Adrenal gland (tissue), 12 donors: Measurements from ENCODE around the gene RPRM. TPM values are rescaled to one million over a fixed set of nuclear protein-coding genes. Genes with fewer than 3 reads are reported as not detected.
"Not testable (repeated sequence)": the region's sequence is repeated elsewhere in the genome, so short reads cannot be mapped to it uniquely, and the experiment has no call there.

Experiments used
- DNase-seq, 7 donors: peaks; one replicate each; pipeline ENCODE4 v3.0.0-alpha.2; 2019 to 2020
- H3K27ac ChIP-seq, 5 donors: fragments of 200-600 bp; sonication (generic) in 4 of 5; 1 replicate in 3 of 5; 2 replicates in 2 of 5; pipeline versions ENCODE4 v1.5.1 to v1.8.0; 2016 to 2020; ENCODE audit warnings: mild to moderate bottlenecking in 1 of 5
- H3K27me3 ChIP-seq: fragments of 200-600 bp; 2 replicates; pipeline ENCODE4 v1.8.0; 2021
- H3K36me3 ChIP-seq, 2 donors: fragments of 200-600 bp; replicated peaks in 1 of 2; 1 replicate in 1 of 2; 2 replicates in 1 of 2; pipeline versions ENCODE4 v1.5.1 to v1.8.0; 2018 to 2022
- H3K4me1 ChIP-seq, 2 donors: fragments of 200-600 bp; replicated peaks in 1 of 2; 1 replicate in 1 of 2; 2 replicates in 1 of 2; pipeline versions ENCODE4 v1.5.1 to v1.8.0; 2018 to 2021
- H3K4me3 ChIP-seq, 4 donors: fragments of 200-600 bp; sonication (generic) in 3 of 4; one replicate each; pipeline ENCODE4 v1.5.1; 2016 to 2018
- H3K9me3 ChIP-seq, 3 donors: fragments of 200-600 bp; sonication (generic) in 1 of 3; replicated peaks in 1 of 3; 1 replicate in 2 of 3; 2 replicates in 1 of 3; pipeline versions ENCODE4 v1.5.1 to v1.8.0; 2016 to 2021
- POLR2A ChIP-seq, 2 donors: fragments of 450-650 bp; IDR thresholded peaks; one replicate each; pipeline ENCODE4 v1.6.1; 2017; ENCODE audit warnings: antibody characterized with exemption in 2 of 2, mild to moderate bottlenecking in 2 of 2, moderate library complexity in 1 of 2
- WGBS, 4 donors: extraction: QIAGEN DNeasy Blood & Tissue Kit in 2 of 4; methylation state at CpG; one replicate each; pipeline versions ENCODE4 v1.1.5 to v1.1.7; 2013 to 2017; 5-methylcytosine and 5-hydroxymethylcytosine counted together
- intact Hi-C, 2 donors: fragments of 100-400 bp; cut with DNase I; formaldehyde crosslinking; loops; one replicate each; pipeline versions ENCODE4 v1.14.1 to v1.15.0; 2022 to 2023
- polyA plus RNA-seq, 3 donors: library from polyadenylated mRNA; stranded (reverse); fragments of 200-250 nt in 2 of 3; fragments of 350-450 nt in 1 of 3; fragmentation: Illumina TruSeq in 1 of 3; extraction: RNeasy Lipid Tissue Mini Kit (QIAGEN cat#74804) in 1 of 3; gene quantifications; one replicate each; pipeline ENCODE4 v1.2.3, GENCODE V29; 2013 to 2014
- total RNA-seq, 9 donors: library from RNA; depleted of rRNA in 4 of 9; stranded (reverse); fragments of >200 nt in 4 of 9; fragments of 120-200 nt in 1 of 9; fragmentation: NEBNext Ultra II Directional in 1 of 9; extraction: Animal tissue kit (Norgen Biotek cat#: 25700) in 1 of 9; gene quantifications; one replicate each; pipeline versions ENCODE4 v1.1.0 to v1.2.4, GENCODE V29; 2013 to 2023
- TF ChIP-seq, protein P1 (sequence below), 6 experiments: fragments of 450-650 bp in 4 of 6; fragments of 200-600 bp in 2 of 6; sonication (generic) in 1 of 6; IDR thresholded peaks; 1 replicate in 5 of 6; 2 replicates in 1 of 6; pipeline versions ENCODE4 v1.5.1 to v1.8.0; 2016 to 2021; ENCODE audit warnings: antibody characterized with exemption in 6 of 6, mild to moderate bottlenecking in 2 of 6, moderate library complexity in 1 of 6
- donor health status: healthy with polysubstance abuse.
- donor health status: Bipolar disorder and iron deficiency.
- donor health status: DM: yes; HTN: yes; CAD: no.
- donor health status: DM: no; HTN: no; CAD: no.
- donor health status: DM: no; HTN: no; CAD: no.
- donor health status: DM: yes; HTN: yes; CAD: no.

Gene RPRM
- total and polyA plus RNA-seq, 12 donors = 1.4 to 38.8 (median 11.7) TPM

DNA sequence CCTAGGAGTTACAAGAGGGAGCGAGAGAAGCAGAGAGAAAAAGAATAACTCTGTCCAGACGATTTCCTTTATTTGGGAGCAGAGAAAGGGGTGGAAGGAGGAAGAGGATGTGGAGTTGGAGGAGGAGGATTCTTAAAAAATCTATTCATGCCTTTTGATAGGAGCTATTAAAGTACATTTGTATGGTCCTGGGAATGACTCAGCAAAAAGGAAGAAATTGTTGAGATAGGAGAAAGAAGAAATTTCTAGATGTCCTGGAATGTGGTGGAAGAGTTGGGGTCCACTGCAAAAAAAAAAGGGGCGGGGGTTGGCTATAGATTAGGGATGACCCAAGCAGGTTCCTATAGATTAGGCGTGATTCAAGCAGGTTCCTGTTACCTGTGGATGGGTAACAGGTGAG lies 32.4 kb upstream of the RPRM start:
- Histone ChIP-seq H3K4me3 (no peak overlapping the region), H3K27me3 (no peaks in the 10 kb centered on the region), H3K36me3 (no peaks in the 10 kb centered on the region), H3K4me1 (no peaks in the 10 kb centered on the region), H3K27ac (no peak overlapping the region), H3K9me3 (no peaks in the 10 kb centered on the region)
- intact Hi-C loops = loop anchor here in 1 of 2 donors (10.0 kb wide), 1 partner anchor 646 kb away; no protein-coding TSS in a partner anchor
- WGBS, 4 donors = 78 to 83% (median 82%) methylated on average over 4 of the region's 4 CpGs
- no peak for TF ChIP-seq POLR2A (IDR thresholded peaks at IDR 0.05)
- TF ChIP-seq, protein P1, sequence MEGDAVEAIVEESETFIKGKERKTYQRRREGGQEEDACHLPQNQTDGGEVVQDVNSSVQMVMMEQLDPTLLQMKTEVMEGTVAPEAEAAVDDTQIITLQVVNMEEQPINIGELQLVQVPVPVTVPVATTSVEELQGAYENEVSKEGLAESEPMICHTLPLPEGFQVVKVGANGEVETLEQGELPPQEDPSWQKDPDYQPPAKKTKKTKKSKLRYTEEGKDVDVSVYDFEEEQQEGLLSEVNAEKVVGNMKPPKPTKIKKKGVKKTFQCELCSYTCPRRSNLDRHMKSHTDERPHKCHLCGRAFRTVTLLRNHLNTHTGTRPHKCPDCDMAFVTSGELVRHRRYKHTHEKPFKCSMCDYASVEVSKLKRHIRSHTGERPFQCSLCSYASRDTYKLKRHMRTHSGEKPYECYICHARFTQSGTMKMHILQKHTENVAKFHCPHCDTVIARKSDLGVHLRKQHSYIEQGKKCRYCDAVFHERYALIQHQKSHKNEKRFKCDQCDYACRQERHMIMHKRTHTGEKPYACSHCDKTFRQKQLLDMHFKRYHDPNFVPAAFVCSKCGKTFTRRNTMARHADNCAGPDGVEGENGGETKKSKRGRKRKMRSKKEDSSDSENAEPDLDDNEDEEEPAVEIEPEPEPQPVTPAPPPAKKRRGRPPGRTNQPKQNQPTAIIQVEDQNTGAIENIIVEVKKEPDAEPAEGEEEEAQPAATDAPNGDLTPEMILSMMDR (IDR thresholded peaks at IDR 0.05) = no peak
- DNase-seq = no peak

DNA sequence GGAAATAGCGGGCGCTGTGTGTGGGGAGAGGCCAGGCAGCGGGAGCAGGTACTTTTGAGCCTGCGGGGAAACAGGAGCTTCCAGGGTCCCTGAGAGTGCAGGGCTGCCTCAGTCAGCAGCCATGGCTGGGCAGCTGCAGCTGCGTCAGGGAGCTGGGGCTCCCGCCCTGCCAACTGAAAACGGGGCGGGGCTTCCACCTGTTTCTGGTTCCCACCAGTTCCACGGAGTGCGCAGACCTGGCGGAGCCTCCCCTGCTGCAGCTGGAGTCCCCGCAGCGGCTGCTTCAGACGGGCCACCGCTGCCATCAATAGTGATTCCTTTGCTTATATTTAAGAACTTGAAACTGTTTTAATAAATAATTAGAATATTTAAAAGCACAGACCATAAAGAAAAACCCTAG lies 30.6 kb upstream of the RPRM start:
- WGBS, 4 donors = 87 to 93% (median 91%) methylated on average over 10 to 15 of the region's 15 CpGs
- Histone ChIP-seq H3K36me3 (no peaks in the 10 kb centered on the region), H3K9me3 (no peaks in the 10 kb centered on the region), H3K27ac (no peak overlapping the region), H3K27me3 (no peaks in the 10 kb centered on the region), H3K4me3 (no peak overlapping the region), H3K4me1 (no peaks in the 10 kb centered on the region)
- no peak for TF ChIP-seq POLR2A (IDR thresholded peaks at IDR 0.05)
- TF ChIP-seq, protein P1 (IDR thresholded peaks at IDR 0.05) = no peak
- intact Hi-C loops = no loop called here
- no peak for DNase-seq

DNA sequence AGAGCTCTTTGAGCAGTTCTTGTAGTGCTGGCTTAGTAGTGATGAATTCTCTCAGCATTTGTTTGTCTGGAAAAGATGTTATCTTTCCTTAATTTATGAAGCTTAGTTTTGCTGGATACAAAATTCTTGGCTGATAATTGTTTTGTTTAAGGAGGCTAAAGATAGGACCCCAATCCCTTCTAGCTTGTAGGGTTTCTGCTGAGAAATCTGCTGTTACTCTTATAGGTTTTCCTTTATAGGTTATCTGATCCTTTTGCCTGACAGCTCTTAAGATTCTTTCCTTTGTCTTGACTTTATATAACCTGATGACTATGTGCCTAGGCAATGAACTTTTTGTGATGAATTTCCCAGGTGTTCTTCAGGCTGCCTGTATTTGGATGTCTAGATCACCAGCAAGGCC lies 27.9 kb upstream of the RPRM start:
- H3K36me3 ChIP-seq, H3K4me1 ChIP-seq, H3K27me3 ChIP-seq, intact Hi-C loops, H3K4me3 ChIP-seq, DNase-seq, H3K27ac ChIP-seq, H3K9me3 ChIP-seq: not testable (repeated sequence)

DNA sequence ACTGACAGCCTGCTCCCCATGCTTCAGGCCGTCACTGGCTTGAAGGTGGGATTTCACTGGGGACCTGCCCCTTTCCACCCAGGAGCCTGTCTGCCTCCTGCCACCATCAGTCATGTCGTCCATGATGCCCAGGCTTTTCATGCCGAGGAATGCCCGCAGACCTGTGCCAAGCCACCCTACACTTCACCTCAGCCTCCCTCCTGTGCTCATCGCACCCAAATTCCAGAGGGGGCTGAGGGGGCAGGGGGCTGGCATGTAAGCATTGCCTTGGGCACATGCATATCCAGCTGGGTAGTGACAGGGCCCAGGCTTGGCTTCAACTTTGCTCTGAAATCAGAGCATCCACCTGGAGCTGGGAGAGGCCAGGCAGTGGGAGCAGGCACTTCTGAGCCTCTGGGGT lies 20.9 kb upstream of the RPRM start:
- Histone ChIP-seq H3K9me3 (no peaks in the 10 kb centered on the region), H3K36me3 (no peaks in the 10 kb centered on the region), H3K4me1 (no peaks in the 10 kb centered on the region), H3K4me3 (no peak overlapping the region), H3K27ac (no peak overlapping the region), H3K27me3 (no peaks in the 10 kb centered on the region)
- DNase-seq = no peak
- TF ChIP-seq, protein P1 (IDR thresholded peaks at IDR 0.05) = no peak
- TF ChIP-seq POLR2A (IDR thresholded peaks at IDR 0.05) = no peak
- intact Hi-C loops = no loop called here
- 88 to 91% (median 91%) methylated on average over 4 to 5 of the region's 5 CpGs; no CpG with 5 or more reads in 1 of the 4 donors for WGBS, 4 donors

DNA sequence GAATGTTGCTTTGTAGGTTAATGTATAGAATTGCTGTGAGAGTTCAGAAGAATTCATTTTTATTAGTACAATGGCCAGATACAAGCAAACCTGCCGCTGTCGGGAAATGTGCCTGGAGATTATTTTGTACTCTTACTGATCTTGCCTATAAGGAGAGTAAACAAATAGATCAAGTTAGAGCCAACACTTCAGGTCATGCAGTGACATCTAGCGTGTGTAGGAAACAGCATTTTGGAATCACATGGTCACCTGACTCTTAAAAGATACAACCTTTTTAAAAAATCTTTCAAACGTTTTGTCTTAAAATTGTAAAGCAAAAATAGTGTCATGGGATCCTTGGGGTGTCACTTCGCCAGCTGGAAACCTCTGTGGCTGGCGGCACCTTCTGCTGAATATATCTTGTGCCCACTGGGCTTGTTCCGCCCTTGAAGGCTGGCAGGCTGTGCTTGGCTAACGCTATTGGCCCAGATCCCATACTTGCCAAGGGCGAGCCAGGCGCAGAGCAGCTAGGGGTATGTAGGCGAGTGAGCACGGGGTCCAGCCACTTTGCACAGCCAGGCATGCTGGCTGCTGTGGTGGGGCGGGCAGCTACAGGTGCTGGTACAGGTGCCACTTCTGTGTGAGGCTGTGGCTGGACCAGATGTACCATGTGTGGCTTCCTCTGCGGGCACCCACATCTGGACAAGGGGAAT lies 19.5 kb upstream of the RPRM start:
- intact Hi-C loops = no loop called here
- no peak for TF ChIP-seq POLR2A (IDR thresholded peaks at IDR 0.05)
- TF ChIP-seq, protein P1 (IDR thresholded peaks at IDR 0.05) = peak in 1 of 6 experiments; percentile 12
- DNase-seq = peak; percentile 36 to 64 (median 59)
- no peaks in the 10 kb centered on the region for H3K27me3 ChIP-seq
- H3K9me3 ChIP-seq = peaks cover 0 to 4% (median 0%) of the 10 kb centered on the region in 3 donors
- WGBS, 4 donors = 53 to 62% (median 57%) methylated on average over 7 to 14 of the region's 14 CpGs
- H3K4me3 ChIP-seq = no peak overlapping the region
- no peak overlapping the region for H3K27ac ChIP-seq
- H3K4me1 ChIP-seq = no peaks in the 10 kb centered on the region
- H3K36me3 ChIP-seq = no peaks in the 10 kb centered on the region
